Neural progenitor cell (in vitro differentiated cells): Measurements from ENCODE around the gene FEZF1.

Experiments used
- CTCF ChIP-seq: fragments of 200-600 bp; sonication (generic); IDR thresholded peaks from 2 replicates; pipeline ENCODE4 v1.5.1; 2017; ENCODE audit warnings: antibody characterized with exemption, mild to moderate bottlenecking
- EZH2 ChIP-seq: fragments of 200-600 bp; sonication (generic); IDR thresholded peaks from 2 replicates; pipeline ENCODE4 v1.6.1; 2017; ENCODE audit warnings: antibody characterized with exemption, mild to moderate bottlenecking, moderate library complexity

GRCh38 chr7:122298131-122298530 lies 6.4 kb downstream of the FEZF1 start:
- TF ChIP-seq CTCF (peak; percentile 12), EZH2 (no peak)
